ENCODE results near the gene CASR. TPM values are rescaled to one million over a fixed set of nuclear protein-coding genes. Genes with fewer than 3 reads are reported as not detected.
A peak's percentile ranks its signal among the peaks of the same experiment; 100 is the strongest.

CASR gene
- total RNA-seq, 4 donors from 2014 or later: not detected

GRCh38 chr3:122239112-122239511, 55.6 kb downstream of the CASR start:
- Histone ChIP-seq H3K4me1 (no peaks in the 10 kb centered on the region), H3K27me3 (no peaks in the 10 kb centered on the region), H3K27ac (no peak overlapping the region), H3K9me3 (no peaks in the 10 kb centered on the region), H3K36me3 (no peaks in the 10 kb centered on the region), H3K4me3 (no peak overlapping the region)
- TF ChIP-seq POLR2A (IDR thresholded peaks at IDR 0.05) (no peak), CTCF (IDR thresholded peaks at IDR 0.05 in 4 of 5, conservative IDR thresholded peaks at IDR 0.05 in 1 of 5) (no peak)
- DNase-seq: no peak
- intact Hi-C loops (cut with DNase I; ENCODE audit: low total_unique reads) (no loop called here), in situ Hi-C loops (cut with MboI; ENCODE audit: low sequenced_read_pairs in 4 of 4) (no loop called here)
- no peak for ATAC-seq

- Histone ChIP-seq H3K27me3 (no peaks in the 10 kb centered on the region), H3K4me1 (no peaks in the 10 kb centered on the region), H3K36me3 (no peaks in the 10 kb centered on the region), H3K27ac (no peak overlapping the region), H3K9me3 (no peaks in the 10 kb centered on the region), H3K4me3 (no peak overlapping the region)
- no peak for ATAC-seq
- intact Hi-C loops (cut with DNase I; ENCODE audit: low total_unique reads) (no loop called here), in situ Hi-C loops (cut with MboI; ENCODE audit: low sequenced_read_pairs in 4 of 4) (no loop called here)
- no peak for TF ChIP-seq POLR2A (IDR thresholded peaks at IDR 0.05)
- TF ChIP-seq CTCF (IDR thresholded peaks at IDR 0.05 in 4 of 5, conservative IDR thresholded peaks at IDR 0.05 in 1 of 5): no peak
- DNase-seq: no peak
These were observed 62.2 kb downstream of the CASR start for GRCh38 chr3:122245513-122246174.

- in situ Hi-C loops (cut with MboI; ENCODE audit: low sequenced_read_pairs in 4 of 4) (no loop called here), intact Hi-C loops (cut with DNase I; ENCODE audit: low total_unique reads) (no loop called here)
- no peak for TF ChIP-seq POLR2A (IDR thresholded peaks at IDR 0.05)
- no peak for TF ChIP-seq CTCF (IDR thresholded peaks at IDR 0.05 in 4 of 5, conservative IDR thresholded peaks at IDR 0.05 in 1 of 5)
- DNase-seq (no peak), ATAC-seq (no peak)
- H3K27ac ChIP-seq: no peak overlapping the region
- no peaks in the 10 kb centered on the region for H3K4me1 ChIP-seq
- peak overlapping the region in 1 of 4 donors; percentile 3 for H3K4me3 ChIP-seq
- H3K9me3 ChIP-seq: no peaks in the 10 kb centered on the region
- no peaks in the 10 kb centered on the region for H3K27me3 ChIP-seq
- no peaks in the 10 kb centered on the region for H3K36me3 ChIP-seq
These were observed 62.7 kb downstream of the CASR start for GRCh38 chr3:122246199-122246598.

- TF ChIP-seq POLR2A (IDR thresholded peaks at IDR 0.05) (peak in 1 of 2 donors; percentile 10), CTCF (IDR thresholded peaks at IDR 0.05 in 4 of 5, conservative IDR thresholded peaks at IDR 0.05 in 1 of 5) (no peak)
- ATAC-seq (no peak), DNase-seq (no peak)
- intact Hi-C loops (cut with DNase I; ENCODE audit: low total_unique reads) (no loop called here), in situ Hi-C loops (cut with MboI; ENCODE audit: low sequenced_read_pairs in 4 of 4) (no loop called here)
- no peaks in the 10 kb centered on the region for H3K9me3 ChIP-seq
- H3K27ac ChIP-seq: no peak overlapping the region
- H3K4me1 ChIP-seq: no peaks in the 10 kb centered on the region
- no peaks in the 10 kb centered on the region for H3K36me3 ChIP-seq
- no peaks in the 10 kb centered on the region for H3K27me3 ChIP-seq
- H3K4me3 ChIP-seq: no peak overlapping the region
These were observed 63.8 kb downstream of the CASR start for GRCh38 chr3:122247087-122247824.
